GM19324 (cell line): ENCODE results near the gene UBXN6.
A peak's percentile ranks its signal among the peaks of the same experiment; 100 is the strongest.

Source experiments
- ATAC-seq: cut with Tn5 transposase; IDR thresholded peaks from one replicate; pipeline ENCODE4 v1.9.1; 2021; ENCODE audit warnings: mild to moderate bottlenecking, moderate library complexity; ENCODE audit not compliant: unreplicated experiment, low FRiP score

Gene UBXN6

GRCh38 chr19:4413588-4413987, 44.0 kb downstream of the UBXN6 start:
- ATAC-seq, result no peak

GRCh38 chr19:4409123-4409933, 48.3 kb downstream of the UBXN6 start:
- no peak for ATAC-seq

GRCh38 chr19:4406626-4407025, 51.0 kb downstream of the UBXN6 start:
- ATAC-seq, result no peak

GRCh38 chr19:4405977-4406376, 51.6 kb downstream of the UBXN6 start:
- no peak for ATAC-seq

GRCh38 chr19:4403005-4403761, 54.4 kb downstream of the UBXN6 start:
- ATAC-seq, result no peak

- ATAC-seq, result peak; percentile 74
Measured at GRCh38 chr19:4402171-4403004, 55.2 kb downstream of the UBXN6 start, which contains the start of gene CHAF1A. Gene CHAF1A (plus strand): TSS chr19:4402640. CDS start chr19:4402763, 123 bp downstream.

- ATAC-seq, result no peak
Measured at GRCh38 chr19:4401769-4402170, 55.8 kb downstream of the UBXN6 start.

GRCh38 chr19:4400135-4400936, 57.3 kb downstream of the UBXN6 start, which contains the start of gene SH3GL1:
Gene SH3GL1 (minus strand): TSS chr19:4400547. CDS start chr19:4400368, 179 bp downstream.
- peak; percentile 78 for ATAC-seq

GRCh38 chr19:4399812-4400134, 57.8 kb downstream of the UBXN6 start:
- ATAC-seq, result no peak

GRCh38 chr19:4396949-4397783, 60.4 kb downstream of the UBXN6 start:
- no peak for ATAC-seq
